IPS-18c (cell line): ENCODE measurements around the gene MMP2.

Experiments
- H3K4me3 ChIP-seq: 2 replicates; pipeline ENCODE4 v1.7.0; 2013; ENCODE audit warnings: low read depth, mild to moderate bottlenecking, low read length, moderate library complexity; ENCODE audit not compliant: insufficient read depth
- H3K9me3 ChIP-seq: one replicate; pipeline ENCODE4 v1.6.1; 2013; ENCODE audit warnings: mild to moderate bottlenecking, low read length, moderate library complexity; ENCODE audit not compliant: control insufficient read depth, insufficient read depth

Gene MMP2

GRCh38 chr16:55502801-55503366, 23.9 kb downstream of the MMP2 start:
- Histone ChIP-seq H3K9me3 (no peaks in the 10 kb centered on the region), H3K4me3 (no peak overlapping the region)

DNA sequence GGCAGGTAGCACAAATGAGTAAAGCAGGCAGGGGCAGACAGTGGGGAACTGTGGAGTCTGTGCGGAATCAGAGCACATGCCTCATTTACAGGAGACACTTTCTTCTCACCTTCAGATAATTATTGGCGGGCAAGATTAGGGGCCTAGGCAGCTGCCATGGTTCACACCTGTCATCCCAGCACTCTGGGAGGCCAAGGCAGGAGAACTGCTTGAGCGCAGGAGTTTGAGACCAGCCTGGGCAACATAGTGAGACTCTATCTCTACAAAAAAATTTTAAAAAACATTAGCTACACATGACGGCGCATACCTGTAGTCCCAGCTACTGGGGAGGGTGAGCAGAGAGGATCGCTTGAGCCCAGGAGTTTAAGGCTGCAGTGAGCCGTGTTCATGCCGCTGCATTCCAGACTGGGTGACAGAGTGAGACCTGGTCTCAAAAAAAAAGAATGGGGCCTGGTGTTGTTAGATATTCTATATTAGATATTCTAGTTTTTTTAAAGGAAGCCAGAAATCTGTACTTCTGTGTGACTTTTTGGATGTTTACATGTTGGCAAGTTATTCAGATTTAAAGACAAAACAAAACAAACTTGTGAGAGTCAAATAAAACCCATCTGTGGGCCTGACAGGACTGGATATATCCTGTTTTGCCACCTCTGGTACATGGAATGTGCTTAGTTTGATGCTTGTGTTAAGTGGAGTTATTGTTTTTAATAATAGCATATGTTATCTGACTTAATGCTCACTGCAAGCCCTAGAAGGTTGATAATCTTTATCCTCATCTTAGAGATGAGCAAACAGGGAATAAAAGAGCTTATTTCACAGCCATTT, 24.9 kb downstream of the MMP2 start:
- Histone ChIP-seq H3K4me3 (no peak overlapping the region), H3K9me3 (no peaks in the 10 kb centered on the region)

DNA sequence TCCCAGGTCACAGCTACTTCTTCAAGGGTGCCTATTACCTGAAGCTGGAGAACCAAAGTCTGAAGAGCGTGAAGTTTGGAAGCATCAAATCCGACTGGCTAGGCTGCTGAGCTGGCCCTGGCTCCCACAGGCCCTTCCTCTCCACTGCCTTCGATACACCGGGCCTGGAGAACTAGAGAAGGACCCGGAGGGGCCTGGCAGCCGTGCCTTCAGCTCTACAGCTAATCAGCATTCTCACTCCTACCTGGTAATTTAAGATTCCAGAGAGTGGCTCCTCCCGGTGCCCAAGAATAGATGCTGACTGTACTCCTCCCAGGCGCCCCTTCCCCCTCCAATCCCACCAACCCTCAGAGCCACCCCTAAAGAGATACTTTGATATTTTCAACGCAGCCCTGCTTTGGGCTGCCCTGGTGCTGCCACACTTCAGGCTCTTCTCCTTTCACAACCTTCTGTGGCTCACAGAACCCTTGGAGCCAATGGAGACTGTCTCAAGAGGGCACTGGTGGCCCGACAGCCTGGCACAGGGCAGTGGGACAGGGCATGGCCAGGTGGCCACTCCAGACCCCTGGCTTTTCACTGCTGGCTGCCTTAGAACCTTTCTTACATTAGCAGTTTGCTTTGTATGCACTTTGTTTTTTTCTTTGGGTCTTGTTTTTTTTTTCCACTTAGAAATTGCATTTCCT, 26.5 kb downstream of the MMP2 start:
- H3K9me3 ChIP-seq: no peaks in the 10 kb centered on the region
- no peak overlapping the region for H3K4me3 ChIP-seq

DNA sequence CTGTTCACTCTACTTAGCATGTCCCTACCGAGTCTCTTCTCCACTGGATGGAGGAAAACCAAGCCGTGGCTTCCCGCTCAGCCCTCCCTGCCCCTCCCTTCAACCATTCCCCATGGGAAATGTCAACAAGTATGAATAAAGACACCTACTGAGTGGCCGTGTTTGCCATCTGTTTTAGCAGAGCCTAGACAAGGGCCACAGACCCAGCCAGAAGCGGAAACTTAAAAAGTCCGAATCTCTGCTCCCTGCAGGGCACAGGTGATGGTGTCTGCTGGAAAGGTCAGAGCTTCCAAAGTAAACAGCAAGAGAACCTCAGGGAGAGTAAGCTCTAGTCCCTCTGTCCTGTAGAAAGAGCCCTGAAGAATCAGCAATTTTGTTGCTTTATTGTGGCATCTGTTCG, 27.1 kb downstream of the MMP2 start:
- Histone ChIP-seq H3K9me3 (no peaks in the 10 kb centered on the region), H3K4me3 (no peak overlapping the region)

DNA sequence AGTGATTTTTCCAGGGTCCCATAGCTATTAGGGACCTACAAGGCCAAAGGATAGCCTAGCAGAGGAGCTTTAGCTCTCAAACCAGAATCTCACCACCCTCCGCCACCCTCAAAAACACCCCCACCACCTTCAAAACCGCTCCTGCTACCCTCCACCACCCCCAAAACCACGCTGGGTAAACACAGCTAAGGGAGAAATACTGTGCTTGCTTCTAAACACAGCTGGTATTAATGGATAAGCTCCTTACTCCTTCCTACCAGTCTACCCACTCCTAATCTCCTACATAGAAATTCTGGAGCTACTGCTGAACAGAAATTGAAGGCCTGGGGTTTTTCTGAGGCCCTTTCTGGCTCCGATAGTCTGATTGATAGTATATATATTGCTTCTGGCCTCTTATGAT, 27.7 kb downstream of the MMP2 start:
- H3K9me3 ChIP-seq: no peaks in the 10 kb centered on the region
- no peak overlapping the region for H3K4me3 ChIP-seq

GRCh38 chr16:55508271-55508921, 29.4 kb downstream of the MMP2 start:
- no peak overlapping the region; the same call in 1 of the 2 replicates for H3K4me3 ChIP-seq
- no peaks in the 10 kb centered on the region for H3K9me3 ChIP-seq

GRCh38 chr16:55508941-55509931, 30.2 kb downstream of the MMP2 start, which contains the start of gene LPCAT2:
LPCAT2 (plus strand) TSS chr16:55509072; CDS start chr16:55509182, 110 bp downstream.
- no peaks in the 10 kb centered on the region for H3K9me3 ChIP-seq
- H3K4me3 ChIP-seq: peak within 1 kb of the TSS; percentile 80

DNA sequence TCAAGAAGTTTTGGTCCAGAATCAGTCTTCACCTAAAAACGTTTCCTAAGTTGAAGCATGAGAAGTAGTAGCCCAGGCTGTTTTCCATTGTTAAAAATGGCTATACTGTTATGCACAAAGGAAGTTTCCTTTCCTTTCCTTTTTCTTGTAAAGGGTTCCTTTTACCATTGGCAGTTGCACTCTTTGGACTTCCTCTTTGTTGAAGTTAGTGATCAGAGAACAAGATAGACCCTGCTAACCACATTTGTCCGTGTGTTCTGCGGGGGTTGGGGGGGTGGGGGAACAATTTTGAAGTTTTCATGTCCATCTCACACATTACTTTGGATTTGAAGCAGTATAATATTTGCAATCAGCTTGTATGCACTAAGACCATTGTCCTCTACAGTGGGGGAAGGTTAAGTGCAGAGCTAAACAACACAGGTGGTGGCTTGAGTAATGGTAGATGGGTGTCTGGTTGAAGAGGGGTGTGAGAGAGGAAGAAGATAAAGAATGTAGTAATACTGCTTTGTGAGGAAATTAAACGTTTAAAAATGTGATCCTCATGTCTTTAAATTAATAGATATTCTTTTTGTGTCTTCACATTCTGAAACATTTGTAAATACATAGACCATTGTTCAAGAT, 31.3 kb downstream of the MMP2 start:
- Histone ChIP-seq H3K9me3 (no peaks in the 10 kb centered on the region), H3K4me3 (0 out of 2 replicates have a peak overlapping the region, but pooled peaks have one; percentile 80)

GRCh38 chr16:55512941-55513340, 33.9 kb downstream of the MMP2 start:
- no peak overlapping the region for H3K4me3 ChIP-seq
- H3K9me3 ChIP-seq: no peaks in the 10 kb centered on the region

- no peak overlapping the region for H3K4me3 ChIP-seq
- no peaks in the 10 kb centered on the region for H3K9me3 ChIP-seq
Measured at GRCh38 chr16:55513616-55514015, 34.6 kb downstream of the MMP2 start.

- H3K9me3 ChIP-seq: no peaks in the 10 kb centered on the region
- no peak overlapping the region for H3K4me3 ChIP-seq
Measured at GRCh38 chr16:55515111-55515510, 36.1 kb downstream of the MMP2 start.

DNA sequence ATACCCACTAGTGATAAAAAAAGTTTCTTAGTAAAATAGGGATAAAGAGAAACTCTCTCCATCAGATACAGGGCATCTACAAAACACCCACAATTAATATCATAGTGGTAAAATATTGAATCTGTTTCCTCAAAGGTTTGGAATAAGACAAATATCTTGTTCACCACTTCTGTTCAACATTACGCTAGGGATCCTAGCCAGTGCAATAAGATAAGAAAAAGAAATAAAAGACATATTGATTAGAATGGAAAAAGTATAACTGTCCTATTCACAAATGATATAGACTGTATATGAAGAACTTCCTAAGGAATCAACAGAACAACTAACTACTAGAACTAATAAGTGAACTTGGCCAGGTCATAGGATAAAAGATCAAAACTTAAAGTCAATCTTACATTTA, 42.8 kb downstream of the MMP2 start:
- H3K4me3 ChIP-seq: no peak overlapping the region
- no peaks in the 10 kb centered on the region for H3K9me3 ChIP-seq

GRCh38 chr16:55526441-55526840, 47.4 kb downstream of the MMP2 start:
- Histone ChIP-seq H3K9me3 (no peaks in the 10 kb centered on the region), H3K4me3 (no peak overlapping the region)

DNA sequence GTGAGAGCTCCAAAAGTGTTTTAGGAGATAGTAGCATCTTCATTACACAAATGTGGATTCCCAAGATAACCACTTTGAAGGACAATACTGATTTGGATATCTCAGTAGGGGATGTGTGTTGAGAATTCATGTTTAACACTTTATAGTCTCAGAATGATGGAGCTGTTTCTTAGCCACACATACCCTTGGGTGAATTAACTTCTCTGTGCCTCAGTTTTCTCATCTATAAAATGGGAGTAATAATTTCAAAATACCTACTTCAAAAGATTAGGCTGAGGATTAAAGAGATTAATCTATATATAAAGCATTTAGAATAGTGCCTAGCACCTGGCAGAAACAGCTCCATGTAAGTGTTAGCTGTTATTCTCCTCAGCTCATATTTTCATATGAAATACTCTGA, 48.9 kb downstream of the MMP2 start:
- Histone ChIP-seq H3K9me3 (no peaks in the 10 kb centered on the region), H3K4me3 (no peak overlapping the region)

GRCh38 chr16:55529018-55529417, 50.0 kb downstream of the MMP2 start:
- no peaks in the 10 kb centered on the region for H3K9me3 ChIP-seq

DNA sequence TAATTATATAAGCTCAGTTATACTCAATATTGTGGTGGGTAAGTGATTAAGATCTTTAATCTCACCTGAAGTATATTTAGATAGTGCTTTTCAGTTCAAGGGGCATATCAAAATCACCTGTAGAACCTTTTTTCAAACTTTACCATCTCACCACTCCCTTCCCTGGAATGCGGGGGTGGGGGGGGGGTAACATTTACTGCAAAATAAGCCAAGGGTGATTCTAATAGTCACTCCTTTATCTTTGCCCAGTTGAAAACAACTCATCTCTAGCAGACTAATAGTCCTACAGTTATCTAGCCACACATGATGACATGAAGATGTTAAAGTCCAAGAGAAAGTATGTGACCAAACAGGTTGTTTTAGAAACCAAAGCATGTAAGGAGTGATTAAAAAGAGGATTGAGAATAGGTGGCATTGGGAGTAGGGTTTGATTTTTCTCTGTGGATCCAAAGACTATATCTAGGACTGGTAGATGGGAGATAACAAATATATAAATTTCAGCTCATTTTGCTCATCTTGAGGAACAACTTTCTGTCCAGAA, 51.4 kb downstream of the MMP2 start:
- Histone ChIP-seq H3K9me3 (no peaks in the 10 kb centered on the region), H3K4me3 (no peak overlapping the region)

More at GRCh38 chr16:55529018-55529417, 50.0 kb downstream of the MMP2 start:
- no peak overlapping the region for H3K4me3 ChIP-seq
